DMS153 treated with DMSO at 0.1 percent for 48 hours (cell line): ENCODE data around the gene CKAP2L.

ENCODE experiments used
- DNase-seq: peaks from one replicate; lab custom pipeline; 2025; ENCODE audit not compliant: unreplicated experiment; lab: John Stamatoyannopoulos, UW

CKAP2L gene, protein sequence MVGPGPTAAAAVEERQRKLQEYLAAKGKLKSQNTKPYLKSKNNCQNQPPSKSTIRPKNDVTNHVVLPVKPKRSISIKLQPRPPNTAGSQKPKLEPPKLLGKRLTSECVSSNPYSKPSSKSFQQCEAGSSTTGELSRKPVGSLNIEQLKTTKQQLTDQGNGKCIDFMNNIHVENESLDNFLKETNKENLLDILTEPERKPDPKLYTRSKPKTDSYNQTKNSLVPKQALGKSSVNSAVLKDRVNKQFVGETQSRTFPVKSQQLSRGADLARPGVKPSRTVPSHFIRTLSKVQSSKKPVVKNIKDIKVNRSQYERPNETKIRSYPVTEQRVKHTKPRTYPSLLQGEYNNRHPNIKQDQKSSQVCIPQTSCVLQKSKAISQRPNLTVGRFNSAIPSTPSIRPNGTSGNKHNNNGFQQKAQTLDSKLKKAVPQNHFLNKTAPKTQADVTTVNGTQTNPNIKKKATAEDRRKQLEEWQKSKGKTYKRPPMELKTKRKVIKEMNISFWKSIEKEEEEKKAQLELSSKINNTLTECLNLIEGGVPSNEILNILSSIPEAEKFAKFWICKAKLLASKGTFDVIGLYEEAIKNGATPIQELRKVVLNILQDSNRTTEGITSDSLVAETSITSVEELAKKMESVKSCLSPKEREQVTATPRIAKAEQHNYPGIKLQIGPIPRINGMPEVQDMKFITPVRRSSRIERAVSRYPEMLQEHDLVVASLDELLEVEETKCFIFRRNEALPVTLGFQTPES

DNA sequence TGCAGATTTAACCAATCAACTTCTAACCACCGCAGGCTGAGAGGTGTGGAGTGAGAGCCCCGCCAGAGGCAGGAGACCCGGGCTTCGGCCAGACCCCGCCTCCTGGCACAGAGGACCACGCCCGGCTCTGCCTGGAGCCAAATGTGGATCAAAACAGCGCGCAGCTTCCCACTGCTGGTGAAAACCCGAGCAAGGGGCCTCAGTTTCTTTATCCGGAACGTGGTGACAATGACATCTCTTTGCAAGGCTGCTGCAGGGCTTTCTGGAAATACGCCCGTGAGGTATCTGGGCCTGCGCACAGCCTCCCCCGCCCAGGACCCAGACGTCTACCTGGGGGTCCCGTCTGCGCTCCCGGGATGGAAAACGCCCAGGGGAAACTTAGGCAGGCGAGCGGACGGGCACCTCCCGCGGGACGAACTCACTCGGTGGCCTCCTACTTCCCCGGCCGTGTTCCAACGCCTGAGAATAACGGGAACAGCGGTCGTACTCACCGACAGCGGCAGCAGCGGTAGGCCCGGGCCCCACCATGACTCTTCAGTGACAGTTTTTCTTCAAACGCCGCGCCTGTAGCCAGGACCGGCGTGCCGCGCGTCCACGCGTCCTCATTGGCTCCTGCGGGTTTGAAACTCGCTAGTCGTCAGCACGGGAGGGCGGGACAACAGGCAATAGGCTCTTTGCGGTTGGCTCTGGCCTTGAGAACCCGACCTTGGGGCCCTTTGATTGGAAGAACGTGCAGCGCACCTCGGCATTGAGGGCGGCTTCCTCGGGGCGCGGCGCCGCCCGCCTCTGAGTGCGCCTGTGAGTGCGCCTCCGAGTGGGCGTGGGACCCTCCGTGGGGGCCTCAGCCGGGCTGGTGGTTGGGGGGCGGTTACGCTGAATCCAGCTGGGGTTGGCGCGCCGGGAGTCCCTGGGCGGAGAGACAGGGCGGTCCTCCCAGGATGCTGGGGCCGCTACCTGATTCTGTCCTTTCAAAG is at the start of gene CKAP2L:
Gene CKAP2L (minus strand): TSS at position 539 of the 974 bp plus-strand sequence. CDS start 11 bp downstream, at position 528.
- DNase-seq = peak; percentile 96

DNA sequence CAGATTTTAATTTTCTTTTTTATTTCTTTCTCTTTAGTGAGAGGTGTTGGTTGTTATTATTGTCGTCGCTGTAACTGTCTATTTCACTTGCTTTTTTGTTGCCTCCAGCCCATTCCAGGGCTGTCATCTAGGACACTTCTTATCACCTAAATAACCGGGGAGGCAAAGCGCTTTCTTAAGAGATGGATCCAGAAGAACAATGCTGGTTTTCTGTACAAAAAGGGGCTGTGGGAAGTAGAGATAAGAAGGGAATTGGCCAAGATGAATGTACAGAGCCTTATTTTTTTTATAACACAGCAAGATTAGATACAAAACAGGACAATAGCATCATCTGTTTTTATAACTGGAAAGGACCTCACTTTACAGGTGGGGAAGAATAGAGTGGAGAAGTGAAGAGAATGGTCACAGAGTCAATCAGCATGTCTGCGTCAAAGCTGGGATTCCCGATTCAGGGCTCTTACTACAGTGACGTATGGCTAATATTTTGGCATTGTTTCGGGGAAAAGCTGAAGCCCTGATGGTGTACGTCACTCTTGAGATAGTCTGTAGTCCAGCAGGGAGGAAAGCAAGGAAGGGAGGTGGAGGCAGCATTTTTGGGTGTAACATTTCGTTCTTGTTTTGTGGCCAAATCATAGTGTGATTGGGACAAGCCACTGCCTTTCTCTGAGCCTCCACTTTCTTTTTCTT is 49.0 kb upstream of the CKAP2L start:
- no peak for DNase-seq

DNA sequence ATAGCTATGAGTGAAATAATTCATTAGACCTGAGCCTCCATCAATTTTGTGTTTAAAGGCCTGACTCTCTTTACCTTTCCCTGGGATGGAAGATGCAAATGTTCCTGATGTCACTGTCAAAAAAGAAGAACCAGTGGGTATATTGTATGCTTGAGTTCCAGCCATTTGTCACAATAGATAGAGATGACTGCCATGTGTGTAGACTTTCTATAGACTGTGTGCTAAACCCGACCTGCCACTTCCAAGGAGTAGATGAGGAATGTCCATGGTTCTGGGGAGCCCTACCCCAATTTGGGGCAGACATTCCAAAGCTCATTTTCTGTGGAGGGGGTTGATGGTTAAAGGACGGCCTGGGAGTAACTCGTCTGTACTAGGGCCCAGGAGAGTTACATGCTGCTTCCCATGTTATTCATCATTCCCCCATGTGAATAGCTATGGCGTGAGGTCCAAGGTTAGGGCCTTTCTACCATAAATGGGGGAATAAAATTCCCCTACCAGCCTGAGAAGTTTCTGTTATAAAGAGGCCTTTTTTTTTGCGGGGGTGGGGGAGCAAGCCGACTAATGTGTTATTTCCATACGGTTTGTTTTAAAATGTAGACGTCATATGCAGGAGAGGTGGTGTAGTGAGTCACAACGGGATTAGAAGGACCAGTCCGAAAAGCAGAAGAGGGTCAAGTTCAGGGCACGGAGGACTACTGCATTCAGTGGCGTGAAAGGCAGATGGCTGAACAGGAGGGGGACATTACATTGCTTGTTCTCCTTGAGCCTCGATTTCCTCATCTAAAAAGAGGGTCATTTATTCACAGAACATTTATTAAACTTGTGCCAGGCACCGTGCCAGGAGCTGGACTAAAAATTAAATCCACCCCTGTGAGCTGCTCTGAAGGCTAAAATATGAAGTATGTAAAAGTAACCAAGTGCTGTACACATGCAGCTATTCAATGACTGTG is 48.2 kb upstream of the CKAP2L start:
- DNase-seq = no peak

DNA sequence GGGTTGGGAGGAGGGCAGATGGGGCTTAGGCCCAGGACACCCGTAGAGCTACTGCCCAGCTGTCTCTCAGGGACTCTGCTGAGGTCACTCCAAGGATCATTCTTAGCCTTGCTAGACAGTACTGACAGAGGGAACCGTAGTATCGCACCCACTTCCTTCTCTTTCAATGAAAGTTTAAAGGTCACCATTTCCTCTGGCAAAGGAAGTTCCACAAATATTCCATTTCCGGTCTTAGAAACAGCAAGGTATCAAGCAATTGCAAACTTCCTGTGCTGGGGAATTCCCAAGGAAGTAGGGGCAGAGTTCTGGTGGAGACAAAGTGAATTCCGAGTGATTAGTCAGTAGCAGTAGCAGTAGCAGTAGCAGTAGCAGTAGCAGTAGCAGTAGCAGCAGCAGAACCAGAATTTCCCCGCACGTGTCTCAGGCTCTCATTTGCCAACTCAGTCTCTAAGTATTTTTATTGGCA is 47.5 kb upstream of the CKAP2L start:
- no peak for DNase-seq

DNA sequence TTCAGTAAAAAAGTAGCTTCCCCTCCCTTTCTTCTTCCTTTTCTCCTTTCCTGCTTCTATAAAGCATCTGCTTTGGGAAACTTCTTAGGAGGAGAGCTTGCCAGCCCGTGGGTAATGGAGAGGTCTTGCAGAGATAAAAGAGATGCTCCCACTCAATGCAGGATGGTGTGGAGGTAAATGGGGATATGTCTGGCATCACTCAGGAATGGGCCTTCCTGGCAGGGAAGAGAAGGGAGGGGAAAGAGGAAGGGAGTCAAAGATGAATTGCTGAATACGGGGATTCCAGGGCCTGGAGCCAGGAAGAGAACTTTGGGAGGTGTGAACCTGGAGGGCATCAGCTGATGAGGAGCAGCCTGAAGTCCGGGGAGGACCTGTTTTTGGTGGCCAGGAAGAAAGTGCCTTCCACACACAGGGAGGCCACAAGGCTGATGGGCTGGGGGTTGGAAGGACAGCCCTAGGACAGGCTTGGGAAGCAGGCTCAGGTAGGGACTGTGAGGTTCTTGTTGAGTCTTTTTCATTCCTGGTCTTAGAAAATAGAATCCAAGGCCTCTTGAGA is 46.9 kb upstream of the CKAP2L start:
- no peak for DNase-seq

DNA sequence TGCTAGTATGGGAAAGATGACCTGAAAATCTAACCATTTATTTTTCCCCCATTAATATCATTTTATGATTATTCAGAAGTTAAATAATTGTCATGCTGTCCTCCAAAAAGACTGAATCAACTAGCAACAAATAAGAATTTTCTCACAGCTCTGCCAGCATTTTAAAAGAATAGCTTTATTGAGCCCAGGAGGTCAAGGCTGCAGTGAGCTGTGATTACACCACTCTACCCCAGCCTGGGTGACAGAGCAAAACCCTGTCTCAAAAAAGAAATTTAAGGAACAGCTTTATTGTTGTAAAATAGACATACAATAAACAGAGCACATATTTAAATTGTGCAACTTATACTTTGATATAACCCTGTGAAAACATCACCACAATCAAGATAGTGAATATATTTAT is 44.7 kb upstream of the CKAP2L start:
- DNase-seq = no peak

DNA sequence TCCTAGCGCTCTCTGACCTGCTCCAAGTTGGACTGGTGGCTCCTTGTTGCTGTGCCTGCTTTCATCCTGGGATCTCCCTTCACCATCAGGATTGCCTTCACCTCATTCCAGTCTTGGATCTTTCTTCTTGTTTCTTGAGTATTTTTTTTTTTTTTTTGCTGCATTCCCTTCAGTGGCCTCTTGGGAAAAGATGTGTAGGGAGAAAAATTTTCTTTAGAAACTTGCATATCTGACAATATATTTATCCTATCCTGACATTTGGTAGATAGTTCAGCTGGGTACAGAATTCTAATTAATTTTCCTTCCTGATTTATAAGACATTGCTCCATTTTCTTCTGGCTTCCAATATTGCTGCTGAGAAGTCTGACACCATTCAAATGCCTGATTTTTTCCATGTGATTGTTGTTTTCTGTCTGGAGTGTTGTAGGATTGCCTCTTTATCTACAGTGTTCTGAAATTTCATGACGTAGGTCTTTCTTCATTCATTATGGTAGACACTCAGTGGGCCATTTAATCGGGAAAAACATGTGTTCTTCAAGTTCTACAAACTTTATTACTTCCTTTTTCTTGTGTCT is 42.9 kb upstream of the CKAP2L start:
- no peak for DNase-seq

DNA sequence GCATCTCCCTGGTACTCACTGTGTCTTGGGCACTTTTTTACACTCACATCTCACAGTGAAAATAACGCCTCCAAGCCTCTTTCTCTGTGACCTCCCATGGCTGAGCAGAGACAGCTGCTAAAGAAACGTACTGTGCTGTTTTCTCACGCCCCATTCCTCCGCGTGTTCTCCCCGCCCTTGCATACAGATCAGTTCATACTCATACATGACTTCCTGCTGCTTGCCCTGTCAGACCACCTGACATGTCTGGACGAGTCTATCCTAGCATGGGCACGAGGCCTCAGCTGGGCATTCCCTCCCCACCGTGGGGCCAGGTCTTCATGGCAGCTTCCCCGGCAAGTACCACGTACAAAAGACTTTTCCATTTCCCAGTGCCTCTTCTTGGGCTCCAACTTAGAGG is 41.1 kb upstream of the CKAP2L start:
- no peak for DNase-seq

DNA sequence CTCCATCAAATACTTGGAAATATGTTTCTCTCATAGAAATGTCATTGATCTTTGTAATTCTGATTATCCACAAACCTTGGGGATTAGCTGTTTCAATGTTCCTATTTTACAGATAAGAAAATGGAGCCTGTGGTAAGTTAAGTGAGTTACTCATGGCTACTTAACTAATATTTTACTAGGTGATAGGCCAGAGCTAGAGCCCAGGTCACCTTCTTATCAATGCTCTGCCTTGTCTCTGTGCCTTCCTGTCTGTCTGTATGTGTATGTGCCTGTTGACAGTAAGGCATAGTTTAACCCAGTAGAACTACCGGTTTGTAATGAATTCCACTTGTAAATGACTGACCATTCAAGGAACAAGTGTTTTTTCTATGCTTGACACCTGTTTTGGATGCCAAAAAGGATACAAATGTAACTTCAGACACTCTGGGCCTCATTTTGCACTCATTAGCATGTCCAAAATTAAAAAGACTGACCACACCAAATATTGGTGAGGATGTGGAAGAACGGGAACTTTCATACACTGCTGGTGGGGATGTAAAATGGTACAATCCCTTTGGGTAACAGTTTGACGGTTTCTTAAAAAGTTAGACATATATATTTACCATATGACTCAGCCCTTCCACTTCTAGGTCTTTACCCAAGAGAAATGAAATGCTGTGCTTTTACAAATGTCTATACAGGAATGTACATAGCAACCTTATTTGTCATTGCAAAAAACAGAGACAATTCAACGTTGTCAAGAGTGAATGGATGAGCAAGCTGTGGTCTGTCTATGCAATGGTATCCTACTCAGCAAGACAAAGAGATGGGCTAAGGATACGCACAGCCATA is 39.5 kb upstream of the CKAP2L start:
- no peak for DNase-seq

DNA sequence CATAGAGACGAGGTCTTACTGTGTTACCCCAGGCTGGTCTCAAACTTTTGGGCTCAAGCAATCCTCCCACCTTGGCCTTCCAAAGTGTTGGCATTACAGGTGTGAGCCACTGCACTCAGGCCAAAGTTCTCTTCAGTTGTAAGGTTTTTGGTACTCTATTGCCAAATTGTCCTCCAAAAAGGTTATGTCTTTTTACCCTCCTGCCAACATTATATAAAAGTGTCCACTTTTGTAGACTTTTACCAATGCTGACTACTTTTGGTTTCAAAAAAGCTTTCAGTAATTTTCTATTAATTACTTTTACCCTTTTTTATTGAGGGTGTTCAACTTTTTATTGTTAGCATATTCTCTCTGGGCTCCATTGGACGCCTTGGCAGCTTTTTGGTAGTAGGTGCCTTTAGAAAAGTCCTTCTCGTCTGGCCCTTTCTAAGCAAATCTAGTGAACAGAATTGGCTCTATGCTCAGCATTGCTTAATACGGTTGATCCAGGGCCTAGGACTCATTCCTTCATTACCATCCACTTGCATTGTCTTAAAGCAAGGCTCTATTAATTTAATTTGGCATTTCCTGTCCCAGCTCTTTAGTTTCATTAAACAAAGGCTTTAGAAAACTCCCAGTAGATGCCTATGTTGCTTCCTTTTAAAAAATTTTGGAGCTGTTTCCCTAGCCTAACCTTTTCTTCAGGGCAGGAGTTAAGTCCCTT is 36.6 kb upstream of the CKAP2L start:
- no peak for DNase-seq

DNA sequence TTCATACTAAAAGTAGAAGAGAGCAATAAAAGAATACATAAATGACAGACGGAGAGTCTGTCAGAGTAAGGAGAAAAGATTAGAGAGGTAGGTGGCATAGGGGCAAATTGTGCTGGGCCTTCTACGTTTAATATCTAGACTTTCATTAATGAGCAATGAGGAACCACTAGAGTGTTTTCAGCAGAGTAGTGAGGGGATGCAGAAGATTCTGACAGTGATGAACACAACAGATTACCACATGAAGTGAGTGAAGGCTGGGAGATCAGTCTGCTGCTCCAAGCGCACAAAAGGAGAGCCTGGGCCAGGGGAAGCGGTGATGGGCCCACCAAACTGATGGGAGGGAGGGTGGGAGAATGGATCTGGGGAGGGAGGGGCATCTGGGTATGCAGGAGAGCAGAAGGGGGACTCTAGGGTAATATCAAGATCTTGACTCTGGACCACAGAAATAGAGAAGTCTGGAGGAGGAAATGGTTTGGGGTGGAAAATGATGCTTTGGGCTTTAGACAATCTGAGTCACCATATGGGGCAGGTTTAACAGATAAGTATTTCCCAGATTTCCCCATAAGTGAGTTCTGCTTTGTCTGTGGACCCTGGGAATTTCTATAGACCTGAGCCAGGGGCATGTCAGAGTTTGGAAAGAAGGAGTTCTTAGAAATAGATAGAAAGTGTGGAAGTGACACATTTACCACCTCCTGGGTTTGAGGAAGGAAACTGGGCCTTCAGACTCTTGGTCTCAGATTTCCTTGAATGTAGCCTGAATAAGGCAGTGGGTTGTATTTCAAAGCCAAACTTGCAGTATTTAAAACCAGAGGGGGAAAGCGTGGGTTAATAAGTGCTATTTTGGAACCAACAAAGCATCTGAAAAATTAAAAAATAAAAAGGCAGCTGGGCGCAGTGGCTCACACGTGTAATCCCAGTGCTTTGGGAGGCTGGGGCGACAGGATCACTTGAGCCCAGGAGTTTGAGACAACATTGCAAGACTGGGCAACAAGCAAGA is 34.9 kb upstream of the CKAP2L start:
- no peak for DNase-seq

DNA sequence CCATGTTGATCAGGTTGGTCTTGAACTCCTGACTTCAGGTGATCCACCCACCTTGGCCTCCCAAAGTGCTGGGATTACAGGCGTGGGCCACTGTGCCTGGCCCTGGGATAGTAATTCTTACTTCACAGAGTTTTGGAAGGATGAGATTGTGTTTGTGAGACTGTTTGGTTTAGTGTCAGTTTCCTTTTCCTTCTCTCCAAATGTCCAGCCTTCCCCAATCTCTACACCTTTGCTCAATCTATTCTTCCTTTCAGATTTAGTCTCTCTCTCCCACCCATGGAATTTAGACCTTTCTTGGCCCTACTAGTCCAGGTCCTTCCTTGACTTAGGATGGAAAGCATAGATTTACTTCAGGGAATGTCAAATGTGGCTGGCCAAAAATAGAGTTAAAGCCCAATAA is 32.1 kb upstream of the CKAP2L start:
- DNase-seq = no peak

DNA sequence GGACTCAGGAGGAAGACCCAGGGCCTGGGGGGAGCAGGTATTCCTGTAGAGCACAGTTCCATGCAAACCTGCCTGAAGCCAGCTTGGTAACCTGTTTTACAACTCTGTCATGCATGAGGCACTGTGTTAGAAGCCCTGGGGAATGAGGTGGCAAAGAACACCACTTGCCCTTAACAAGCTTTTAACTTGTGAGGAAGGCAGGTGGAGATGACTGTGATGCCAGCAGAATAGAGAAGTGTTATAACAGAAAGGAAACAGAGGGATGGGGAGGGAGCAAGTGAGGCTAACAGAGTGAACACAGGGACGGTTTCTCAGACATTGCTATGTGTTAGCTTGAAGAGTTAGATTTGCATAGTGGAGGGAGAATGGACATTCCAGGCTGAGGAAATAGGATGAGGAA is 31.4 kb upstream of the CKAP2L start:
- DNase-seq = no peak

DNA sequence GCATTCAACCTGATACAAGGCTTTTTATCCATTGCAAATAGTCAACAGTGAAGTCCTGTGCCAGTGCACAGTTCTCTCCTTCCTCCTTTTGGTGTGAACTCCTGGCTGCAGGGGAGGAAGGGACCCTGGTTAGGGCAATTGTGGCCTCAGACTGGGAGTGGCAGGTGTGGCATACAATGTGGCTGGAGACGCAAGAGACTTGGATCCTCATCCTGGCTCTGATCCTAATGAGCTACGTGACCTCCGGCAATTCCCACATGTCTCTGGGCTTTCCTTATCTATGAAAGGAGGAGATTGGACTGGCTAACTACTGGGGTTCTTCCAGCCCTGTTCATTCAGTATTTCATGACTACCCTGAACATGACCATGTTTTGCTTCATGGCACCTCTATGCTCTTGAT is 30.4 kb upstream of the CKAP2L start:
- no peak for DNase-seq

DNA sequence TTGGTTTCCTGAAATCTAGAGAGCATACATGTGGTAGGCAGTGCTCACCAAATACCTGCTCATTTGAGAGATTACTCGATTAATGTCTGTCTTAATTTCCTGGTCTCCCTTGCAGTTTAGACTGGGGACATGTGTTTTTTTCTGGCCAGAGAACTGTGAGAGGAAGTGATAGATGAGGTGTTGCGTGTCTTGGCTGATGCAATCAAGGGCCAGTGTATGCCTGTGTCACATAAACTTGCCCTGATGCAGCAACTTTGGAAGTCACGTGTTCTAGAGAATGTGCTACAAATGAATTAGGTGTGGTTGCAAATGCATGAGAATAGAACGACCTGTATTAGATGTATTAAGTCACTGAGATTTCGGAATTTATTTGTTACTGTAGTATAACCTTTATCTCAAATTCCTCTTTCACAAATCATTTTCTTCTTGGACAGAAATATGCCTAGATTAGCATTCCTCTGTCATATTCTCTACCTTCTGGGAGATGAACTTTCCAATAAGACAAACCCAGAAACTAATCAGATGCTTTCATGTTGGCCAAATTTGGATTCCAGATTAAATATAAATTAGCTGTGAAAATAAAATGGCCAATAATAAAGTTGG is 29.8 kb upstream of the CKAP2L start:
- no peak for DNase-seq
